Stimulated activated CD8-positive, alpha-beta memory T cell treated with anti-CD3 and anti-CD28 coated beads, Interleukin-4, amount 100 ng/mL, for 24 hours (primary cell): ENCODE results near the gene KRTAP4-8.
"Not testable (repeated sequence)": the region's sequence is repeated elsewhere in the genome, so short reads cannot be mapped to it uniquely, and the experiment has no call there.

Experiments used
- DNase-seq: peaks from one replicate; pipeline ENCODE4 v3.0.0-alpha.2; 2020; ENCODE audit warnings: low read depth

KRTAP4-8 gene

DNA sequence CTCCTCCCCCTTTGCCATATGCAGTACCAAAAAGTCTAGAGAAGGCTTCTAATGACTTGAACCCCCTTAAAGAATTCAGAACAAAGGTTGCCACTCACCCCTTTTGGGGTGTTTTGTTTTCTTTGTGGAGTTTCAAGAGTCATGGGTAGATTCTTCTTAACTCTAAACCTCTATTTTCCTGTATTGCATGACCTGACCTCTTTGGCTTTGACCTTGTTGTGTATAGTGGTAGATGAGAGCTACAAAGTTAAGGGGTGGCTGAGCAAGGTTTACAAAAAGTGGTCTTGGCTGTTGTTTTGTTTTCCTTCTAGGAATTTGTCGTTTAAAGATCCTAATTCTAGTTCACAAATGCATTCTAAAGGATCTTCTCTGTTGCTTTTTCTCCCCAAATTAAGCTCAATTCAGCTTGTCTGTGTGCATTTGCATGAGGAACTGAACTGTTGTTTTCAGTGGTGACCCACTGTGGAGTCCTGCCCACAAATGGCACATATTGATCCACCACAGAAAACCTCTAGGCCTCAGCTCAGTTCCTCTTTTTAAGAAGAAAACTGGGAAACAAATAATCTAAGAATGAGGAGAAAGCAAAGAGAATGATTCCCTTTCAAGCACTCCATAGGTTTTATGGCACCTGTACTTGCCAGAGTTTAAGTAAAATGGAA lies 10.9 kb upstream of the KRTAP4-8 start:
- not testable (repeated sequence) for DNase-seq

DNA sequence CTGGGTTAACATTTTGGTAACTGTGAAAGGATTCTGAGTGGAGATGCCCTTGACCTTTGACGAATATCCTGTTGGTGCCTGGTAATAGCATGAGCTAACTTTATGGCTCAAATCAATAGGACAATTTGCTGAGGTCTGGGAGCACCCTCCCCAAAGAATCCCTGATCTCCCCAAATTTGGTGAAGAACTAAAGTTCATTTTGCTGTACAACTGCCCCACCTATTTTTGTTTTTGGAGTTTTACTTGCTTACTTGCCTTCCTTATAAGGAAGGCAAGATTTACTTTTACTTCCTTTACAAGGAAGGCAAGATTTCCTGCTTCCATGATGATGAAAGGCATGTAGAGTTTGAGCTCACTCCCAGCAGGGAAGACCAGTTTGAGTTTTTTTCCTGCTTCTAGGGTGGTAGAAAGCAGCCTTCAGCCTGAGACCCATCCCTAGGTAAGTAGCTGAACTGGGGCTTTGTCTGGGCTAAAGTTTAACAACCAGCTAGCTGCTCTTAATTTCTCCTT lies 10.1 kb upstream of the KRTAP4-8 start:
- DNase-seq, result no peak

DNA sequence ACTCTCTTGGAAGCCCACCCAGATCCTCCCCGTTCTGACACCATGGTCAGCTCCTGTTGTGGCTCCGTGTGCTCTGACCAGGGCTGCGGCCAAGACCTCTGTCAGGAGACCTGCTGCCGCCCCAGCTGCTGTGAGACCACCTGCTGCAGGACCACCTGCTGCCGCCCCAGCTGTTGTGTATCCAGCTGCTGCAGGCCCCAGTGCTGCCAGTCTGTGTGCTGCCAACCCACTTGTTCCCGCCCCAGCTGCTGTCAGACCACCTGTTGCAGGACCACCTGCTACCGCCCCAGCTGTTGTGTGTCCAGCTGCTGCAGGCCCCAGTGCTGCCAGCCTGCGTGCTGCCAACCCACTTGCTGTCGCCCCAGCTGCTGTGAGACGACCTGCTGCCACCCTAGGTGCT lies 7.4 kb upstream of the KRTAP4-8 start, which contains the start of gene KRTAP4-9:
KRTAP4-9 (plus strand) TSS at position 43 of the 400 bp plus-strand sequence; CDS start at position 43, 0 bp downstream.
- not testable (repeated sequence) for DNase-seq

DNA sequence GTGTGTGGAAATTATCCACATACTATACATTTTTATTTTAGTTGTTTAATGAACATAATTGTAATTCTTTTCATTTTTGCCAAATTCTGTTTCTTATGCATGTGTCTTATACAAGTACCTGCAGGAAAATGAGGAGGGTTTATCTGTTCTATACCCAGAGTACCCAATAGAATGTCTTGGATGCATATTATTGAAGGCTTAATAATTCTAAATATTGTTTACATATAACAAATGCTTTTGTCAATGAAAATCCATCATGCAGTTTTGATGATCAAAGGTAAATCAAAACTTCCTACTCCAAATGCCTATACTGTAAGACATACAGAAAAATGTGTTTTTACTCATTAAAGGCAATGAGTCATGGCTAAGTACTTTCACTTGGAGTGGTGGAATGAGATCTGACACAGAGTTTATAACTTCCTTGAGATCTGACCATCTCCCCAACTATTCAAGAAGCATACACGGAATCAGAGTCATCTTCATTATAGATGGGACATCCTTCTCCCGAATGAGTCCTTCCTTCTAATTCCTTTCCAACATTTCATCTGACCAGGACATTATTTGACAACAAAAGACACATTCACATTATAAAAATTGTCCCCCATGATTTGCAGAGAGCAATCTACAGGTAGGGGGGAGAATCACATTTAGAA lies 6.6 kb upstream of the KRTAP4-8 start:
- not testable (repeated sequence) for DNase-seq

DNA sequence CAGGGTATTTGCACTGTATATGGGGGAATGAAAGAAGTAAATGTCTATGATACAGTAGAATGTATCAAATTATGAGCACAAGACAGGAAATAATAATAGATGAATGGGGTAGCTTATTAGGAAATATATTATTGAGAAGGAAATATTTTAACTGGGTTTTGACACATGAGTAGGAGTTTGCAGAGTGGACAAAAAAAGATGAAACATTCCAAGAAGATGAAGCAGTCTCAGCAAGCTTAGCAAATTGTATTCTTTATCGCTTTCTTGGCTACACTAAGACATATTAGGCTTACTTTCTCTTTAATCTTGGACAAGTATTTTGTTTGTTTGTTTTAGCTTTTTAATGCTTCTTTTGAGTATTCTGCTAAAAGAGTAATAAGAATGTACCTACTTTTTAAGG lies 6.0 kb upstream of the KRTAP4-8 start:
- no peak for DNase-seq

DNA sequence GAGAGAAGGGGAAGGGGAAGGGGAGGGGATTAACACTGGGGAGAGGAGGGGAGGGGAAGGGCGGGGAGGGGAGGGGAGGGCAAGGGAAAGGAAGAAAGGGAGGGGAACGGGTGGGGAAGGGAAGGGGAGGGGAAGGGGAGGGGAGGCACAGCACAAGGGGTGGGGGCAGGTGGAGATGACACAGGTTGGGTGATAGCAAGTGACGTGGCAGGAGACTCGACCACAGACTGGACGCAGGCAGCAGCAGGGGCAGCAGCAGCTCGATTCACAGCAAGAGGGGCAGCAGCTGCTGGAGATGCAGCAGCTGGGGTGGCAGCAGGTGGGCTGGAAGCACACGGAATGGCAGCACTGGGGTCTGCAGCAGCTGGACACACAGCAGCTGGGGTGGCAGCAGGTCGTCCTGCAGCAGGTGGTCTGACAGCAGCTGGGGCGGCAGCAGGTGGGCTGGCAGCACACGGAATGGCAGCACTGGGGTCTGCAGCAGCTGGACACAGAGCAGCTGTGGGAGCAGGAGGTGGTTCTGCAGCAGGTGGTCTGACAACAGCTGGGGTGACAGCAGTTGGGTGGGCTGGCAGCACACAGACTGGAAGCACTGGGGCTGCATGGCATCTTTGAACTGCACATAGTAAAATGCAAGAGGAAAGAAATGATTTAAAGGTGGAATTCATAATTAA lies 3.8 kb upstream of the KRTAP4-8 start, which contains the start of gene KRTAP4-16:
KRTAP4-16 (minus strand) TSS at position 624 of the 674 bp plus-strand sequence; CDS start at position 624, 0 bp downstream.
- DNase-seq, result no peak

DNA sequence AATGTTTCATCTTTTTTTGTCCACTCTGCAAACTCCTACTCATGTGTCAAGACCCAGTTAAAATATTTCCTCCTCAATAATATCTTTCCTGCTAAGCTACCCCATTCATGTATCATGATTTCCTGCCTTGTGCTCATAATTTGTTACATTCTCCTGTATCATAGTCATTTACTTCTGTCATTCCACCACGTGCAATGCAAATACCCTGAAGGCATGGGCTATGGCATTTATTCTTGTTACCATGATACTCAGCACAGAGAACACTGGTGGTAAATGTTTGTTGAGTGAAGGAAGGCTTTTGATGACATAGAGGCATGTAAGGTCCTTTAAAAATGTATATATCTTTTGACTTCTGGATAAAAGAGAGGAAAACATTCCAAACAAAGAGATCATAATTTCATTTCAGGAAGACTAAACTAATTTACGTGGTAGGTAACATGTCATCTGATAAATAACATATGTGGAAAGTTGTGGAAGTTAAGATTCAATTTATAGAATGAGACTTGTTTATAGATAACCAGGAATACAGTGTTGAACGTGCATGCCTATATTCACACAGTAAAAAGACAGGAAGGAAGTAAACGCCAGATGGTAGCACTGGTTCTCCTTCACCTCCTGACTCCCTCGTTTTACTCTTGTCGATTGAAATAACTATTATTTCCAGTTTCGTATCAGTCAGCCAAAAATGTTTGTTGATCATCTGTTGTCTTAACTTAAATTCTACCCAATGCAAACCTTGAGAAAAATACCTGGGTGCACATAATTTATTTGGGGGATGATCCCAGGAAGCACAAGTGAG lies 1.9 kb upstream of the KRTAP4-8 start:
- not testable (repeated sequence) for DNase-seq

DNA sequence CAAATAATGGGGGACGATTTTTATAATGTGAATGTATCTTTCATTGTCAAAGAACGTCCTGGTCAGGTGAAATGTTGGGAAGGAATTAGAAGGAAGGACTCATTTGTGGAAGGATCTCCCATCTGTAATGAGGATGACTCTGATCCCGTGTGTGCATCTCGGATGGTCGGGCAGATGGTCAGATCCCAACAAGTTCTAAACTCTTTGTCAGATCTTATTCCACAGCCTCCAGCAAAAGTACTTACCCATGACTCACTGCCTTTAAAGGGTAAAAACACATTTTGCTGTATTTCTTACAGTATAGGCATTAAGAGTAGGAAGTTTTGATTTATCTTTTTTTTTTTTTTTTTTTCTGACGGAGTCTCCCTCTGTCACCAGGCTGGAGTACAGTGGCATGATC lies 539 bp upstream of the KRTAP4-8 start:
- DNase-seq, result no peak

DNA sequence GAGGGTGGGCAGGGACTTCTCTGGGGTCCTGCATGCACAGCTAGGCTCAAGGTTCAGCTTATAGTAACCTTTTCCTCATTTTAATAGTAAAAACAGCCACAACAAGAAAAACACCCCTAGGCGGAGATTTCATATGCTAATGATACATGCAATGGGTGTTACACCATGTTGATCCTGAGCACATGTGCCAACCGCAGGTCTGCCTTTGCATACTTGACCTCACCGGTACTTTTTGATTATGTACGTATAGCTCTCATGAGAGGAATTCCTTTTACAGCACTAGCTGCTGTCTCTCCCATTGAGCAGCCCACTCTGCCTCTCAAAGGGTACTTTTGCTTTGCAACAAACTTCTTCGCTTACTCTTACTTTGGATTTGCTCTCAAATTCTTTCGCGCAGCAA lies 1.9 kb downstream of the KRTAP4-8 start:
- no peak for DNase-seq

DNA sequence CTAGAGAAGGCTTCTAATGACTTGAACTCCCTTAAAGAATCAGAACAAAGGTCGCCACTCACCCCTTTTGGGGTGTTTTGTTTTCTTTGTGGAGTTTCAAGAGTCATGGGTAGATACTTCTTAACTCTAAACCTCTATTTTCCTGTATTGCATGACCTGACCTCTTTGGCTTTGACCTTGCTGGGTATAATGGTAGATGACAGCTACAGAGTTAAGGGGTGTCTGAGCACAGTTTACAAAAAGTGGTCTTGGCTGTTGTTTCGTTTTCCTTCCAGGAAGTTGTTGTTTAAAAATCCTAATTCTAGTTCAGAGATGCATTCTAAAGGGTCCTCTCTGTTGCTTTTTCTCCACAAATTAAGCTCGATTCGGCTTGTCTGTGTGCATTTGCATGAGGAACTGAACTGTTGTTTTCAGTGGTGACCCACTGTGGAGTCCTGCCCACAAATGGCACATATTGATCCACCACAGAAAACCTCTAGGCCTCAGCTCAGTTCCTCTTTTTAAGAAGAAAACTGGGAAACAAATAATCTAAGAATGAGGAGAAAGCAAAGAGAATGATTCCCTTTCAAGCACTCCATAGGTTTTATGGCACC lies 9.1 kb downstream of the KRTAP4-8 start:
- not testable (repeated sequence) for DNase-seq

DNA sequence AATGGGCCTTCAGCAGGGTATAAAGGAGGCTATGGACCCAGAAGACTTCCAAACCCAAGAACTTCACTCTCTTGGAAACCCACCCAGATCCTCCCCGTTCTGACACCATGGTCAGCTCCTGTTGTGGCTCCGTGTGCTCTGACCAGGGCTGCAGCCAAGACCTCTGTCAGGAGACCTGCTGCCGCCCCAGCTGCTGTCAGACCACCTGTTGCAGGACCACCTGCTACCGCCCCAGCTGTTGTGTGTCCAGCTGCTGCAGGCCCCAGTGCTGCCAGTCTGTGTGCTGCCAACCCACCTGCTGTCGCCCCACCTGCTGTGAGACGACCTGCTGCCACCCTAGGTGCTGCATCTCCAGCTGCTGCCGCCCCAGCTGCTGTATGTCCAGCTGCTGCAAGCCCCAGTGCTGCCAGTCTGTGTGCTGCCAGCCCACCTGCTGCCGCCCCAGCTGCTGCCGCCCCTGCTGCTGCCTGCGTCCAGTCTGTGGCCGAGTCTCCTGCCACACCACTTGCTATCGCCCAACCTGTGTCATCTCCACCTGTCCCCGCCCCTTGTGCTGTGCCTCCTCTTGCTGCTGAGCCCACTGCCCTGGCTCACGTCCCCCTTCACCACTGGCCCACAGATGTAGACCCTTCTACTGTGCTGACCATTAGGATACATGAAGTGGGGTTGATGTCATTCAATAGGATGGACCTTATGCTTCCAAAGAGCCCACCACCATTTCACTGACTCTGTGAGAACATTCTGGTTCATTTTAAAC lies 13.7 kb downstream of the KRTAP4-8 start, which contains the start of gene KRTAP4-7:
KRTAP4-7 (plus strand) TSS at position 51 of the 757 bp plus-strand sequence; CDS start at position 108, 57 bp downstream.
- not testable (repeated sequence) for DNase-seq

DNA sequence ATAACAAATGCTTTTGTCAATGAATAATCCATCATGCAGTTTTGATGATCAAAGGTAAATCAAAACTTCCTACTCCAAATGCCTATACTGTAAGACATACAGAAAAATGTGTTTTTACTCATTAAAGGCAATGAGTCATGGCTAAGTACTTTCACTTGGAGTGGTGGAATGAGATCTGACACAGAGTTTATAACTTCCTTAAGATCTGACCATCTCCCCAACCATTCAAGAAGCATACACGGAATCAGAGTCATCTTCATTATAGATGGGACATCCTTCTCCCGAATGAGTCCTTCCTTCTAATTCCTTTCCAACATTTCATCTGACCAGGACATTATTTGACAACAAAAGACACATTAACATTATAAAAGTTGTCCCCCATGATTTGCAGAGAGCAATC lies 14.5 kb downstream of the KRTAP4-8 start:
- DNase-seq, result not testable (repeated sequence)

DNA sequence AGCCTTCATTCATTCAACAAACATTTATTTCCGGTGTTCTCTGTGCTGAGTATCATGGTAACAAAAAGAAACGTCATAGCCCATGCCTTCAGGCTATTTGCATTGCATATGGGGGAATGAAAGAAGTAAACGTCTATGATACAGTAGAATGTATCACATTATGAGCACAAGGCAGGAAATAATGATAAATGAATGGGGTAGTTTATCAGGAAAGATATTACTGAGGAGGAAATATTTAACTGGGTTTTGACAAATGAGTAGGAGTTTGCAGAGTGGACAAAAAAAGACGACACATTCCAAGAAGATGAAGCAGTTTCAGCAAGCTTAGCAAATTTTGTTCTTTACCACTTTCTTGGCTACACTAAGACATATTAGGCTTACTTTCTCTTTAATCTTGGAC lies 15.3 kb downstream of the KRTAP4-8 start:
- DNase-seq, result no peak

DNA sequence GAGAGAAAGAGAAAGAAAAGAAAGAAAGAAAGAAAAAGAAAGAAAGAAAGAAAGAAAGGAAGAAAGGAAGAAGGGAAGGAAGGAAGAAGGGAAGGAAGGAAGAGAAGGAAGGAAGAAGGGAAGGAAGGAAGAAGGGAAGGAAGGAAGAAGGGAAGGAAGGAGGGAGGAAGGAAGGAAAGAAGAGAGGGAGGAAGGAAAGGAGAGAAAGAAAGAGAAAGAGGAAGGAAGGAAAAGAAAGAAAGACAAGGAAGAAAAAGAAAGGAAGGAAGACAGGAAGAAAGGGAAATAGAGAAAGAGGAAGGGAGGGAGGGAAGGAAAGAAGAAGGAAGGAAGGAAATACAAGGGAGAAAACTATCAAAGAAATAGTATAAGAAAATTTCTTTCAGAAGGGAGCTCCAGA lies 21.2 kb downstream of the KRTAP4-8 start:
- DNase-seq, result no peak

DNA sequence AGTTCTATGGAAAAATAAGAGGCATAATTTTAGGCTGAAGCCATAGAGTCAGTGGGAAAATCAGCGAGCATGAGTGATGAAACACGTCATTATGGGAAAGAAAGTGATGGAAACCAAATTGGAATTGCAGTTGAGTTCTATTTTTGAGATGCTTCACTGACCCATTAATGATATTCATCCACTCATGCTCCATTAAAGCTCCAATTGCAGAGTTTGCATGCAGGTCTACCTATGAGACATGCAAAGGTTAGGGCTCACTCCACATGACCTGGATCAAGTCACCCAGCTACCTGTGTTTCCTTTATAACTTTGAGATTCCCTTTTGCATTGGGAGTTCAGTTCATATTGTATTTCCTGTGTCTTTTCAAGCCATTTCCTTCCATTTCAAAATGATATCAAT lies 24.3 kb downstream of the KRTAP4-8 start:
- no peak for DNase-seq

DNA sequence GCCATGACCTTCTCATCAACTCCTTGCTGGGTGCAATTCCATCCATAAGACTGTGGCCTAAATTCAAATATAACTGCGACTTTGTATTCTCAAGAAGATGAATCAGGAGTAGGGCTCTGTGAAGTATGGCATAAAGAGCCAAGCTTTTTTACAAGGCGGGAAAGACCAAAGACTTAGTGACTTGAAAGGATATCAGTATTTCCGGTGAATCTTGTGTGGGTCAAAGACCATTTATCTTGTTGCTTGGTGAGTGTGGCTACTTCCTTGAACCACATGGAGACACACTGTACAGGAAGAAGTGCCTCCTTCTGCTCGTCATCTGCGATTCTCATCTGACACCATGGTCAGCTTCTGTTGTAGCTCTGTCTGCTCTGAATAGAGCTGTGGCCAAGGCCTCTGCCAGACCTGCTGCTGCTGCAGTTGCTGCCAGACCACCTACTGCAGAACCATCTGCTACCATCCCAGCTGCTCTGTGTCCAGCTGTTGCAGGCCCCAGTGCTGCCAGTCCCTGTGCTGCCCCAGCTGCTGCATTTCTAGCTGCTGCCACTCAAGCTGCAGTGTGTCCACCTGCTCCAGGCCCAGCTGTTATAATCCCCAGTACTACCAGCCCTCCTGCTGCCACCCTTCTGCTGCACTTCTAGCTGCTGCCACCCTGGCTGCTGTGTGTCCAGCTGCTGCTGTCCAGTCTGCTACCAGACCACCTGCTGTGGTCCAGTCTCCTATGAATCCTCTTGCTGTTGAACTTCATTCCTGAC lies 26.2 kb downstream of the KRTAP4-8 start:
- no peak for DNase-seq

DNA sequence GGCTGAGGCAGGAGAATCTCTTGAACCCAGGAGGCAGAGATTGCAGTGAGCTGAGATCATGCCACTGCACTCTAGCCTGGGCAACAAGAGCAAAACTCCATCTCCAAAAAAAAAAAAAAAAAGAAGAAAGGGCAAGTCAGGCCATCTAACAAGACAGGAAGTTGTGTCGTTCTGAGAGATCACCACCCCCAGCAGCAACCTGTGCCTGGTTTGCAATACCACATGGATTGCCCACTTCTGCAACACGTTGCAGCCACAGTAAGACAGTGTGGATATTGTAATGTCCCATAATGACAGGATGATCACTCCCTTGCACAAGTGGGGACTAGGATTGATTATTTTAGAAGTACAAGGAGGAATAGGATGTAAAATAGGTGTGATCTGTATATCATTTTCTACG lies 28.9 kb downstream of the KRTAP4-8 start:
- no peak for DNase-seq

DNA sequence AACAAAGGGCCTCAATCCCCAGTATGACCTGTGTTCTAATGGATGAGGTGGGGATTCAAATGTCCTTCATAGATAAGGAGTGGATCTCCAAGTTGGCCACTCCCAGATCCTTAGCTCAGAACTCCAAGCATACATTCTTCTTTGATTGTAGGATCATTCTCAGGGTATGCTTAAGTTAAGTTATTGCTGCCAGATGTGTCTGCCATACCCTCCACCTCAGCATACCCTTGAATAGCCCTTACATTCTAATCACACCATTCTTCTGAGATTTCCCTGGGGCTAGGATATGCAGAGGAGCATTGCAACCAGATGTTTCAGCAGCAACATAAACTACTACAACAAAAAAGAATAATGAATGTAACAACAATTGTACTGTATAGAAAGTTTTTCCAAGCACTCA lies 30.7 kb downstream of the KRTAP4-8 start:
- no peak for DNase-seq

DNA sequence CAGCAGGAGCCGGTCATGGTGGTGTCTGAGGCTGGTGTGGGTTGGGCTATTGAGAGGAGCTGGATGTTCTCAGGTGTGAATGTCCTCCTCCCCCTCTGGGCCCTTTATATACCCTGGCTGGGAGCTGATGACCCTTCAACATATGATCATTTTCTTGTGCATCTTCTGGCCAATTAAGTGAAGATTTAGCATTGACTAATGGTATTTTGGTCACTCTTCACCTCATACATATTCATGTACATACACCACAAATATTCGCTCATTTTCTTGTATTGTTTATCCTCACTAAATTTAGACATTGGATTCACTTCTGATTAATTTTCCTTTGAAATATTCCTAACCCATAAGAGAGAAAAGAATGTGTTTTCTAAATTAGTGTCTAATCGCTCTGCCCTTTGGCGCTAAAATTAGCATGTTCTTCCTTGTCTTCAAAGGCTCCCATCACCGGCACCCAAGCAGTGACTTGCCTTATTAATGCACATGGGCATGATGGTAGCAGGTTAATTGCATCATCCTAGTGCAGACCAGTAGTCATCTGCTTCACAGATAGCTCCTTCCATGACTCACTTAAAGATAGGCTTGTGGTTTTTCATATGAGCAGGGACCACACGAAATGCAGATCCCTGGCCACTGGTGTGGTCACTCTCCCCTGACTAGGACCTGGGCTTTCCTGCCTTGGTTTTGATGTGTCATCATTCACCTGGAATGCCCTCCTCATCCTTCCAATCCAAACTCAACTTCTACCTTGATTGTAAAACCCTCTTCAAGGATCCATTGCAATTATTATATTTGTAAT lies 31.9 kb downstream of the KRTAP4-8 start, which contains the start of gene KRTAP2-4:
KRTAP2-4 (minus strand) TSS at position 51 of the 796 bp plus-strand sequence; CDS start at position 17, 34 bp downstream.
- DNase-seq, result no peak
